CD14-positive monocyte (primary cell): ENCODE measurements around the gene SIPA1L2. TPM values are rescaled to one million over a fixed set of nuclear protein-coding genes. Genes with fewer than 3 reads are reported as not detected.

Experiments used
- DNase-seq, 3 donors: peaks; one replicate each; pipeline ENCODE4 v3.0.0-alpha.2; 2011 to 2022
- H2AFZ ChIP-seq: 2 replicates; pipeline ENCODE4 v1.6.0; 2012; ENCODE audit warnings: mild to moderate bottlenecking, low read depth, low read length, inconsistent platforms; ENCODE audit not compliant: insufficient read depth, poor library complexity, severe bottlenecking
- H3K27ac ChIP-seq, 2 donors: 1 replicate in 1 of 2; 2 replicates in 1 of 2; pipeline ENCODE4 v1.5.1; 2012 to 2013; ENCODE audit warnings: low read length in 2 of 2, control low read depth in 1 of 2, inconsistent platforms in 1 of 2, low read depth in 1 of 2, mild to moderate bottlenecking in 1 of 2
- H3K27me3 ChIP-seq, 2 donors: one replicate each; pipeline versions ENCODE4 v1.6.0 to v1.6.1; 2011 to 2013; ENCODE audit warnings: low read length in 2 of 2; ENCODE audit not compliant: control insufficient read depth in 2 of 2, insufficient read depth in 2 of 2
- H3K36me3 ChIP-seq, 2 donors: replicated peaks in 1 of 2; 1 replicate in 1 of 2; 2 replicates in 1 of 2; pipeline versions ENCODE4 v1.5.1 to v1.6.1; 2012 to 2013; ENCODE audit warnings: low read length in 2 of 2, control low read depth in 1 of 2, inconsistent platforms in 1 of 2, mild to moderate bottlenecking in 1 of 2; ENCODE audit not compliant: insufficient read depth in 2 of 2, control insufficient read depth in 1 of 2
- H3K4me1 ChIP-seq, 2 donors: 1 replicate in 1 of 2; 2 replicates in 1 of 2; pipeline versions ENCODE4 v1.5.1 to v1.6.1; 2012 to 2013; ENCODE audit warnings: low read length in 2 of 2, control low read depth in 1 of 2, inconsistent platforms in 1 of 2, mild to moderate bottlenecking in 1 of 2, moderate library complexity in 1 of 2; ENCODE audit not compliant: insufficient read depth in 2 of 2, control insufficient read depth in 1 of 2
- H3K4me2 ChIP-seq: replicated peaks from 2 replicates; pipeline ENCODE3; 2012; ENCODE audit warnings: low read length, moderate library complexity, mild to moderate bottlenecking; ENCODE audit not compliant: poor library complexity, severe bottlenecking; ENCODE audit errors: extremely low read depth
- H3K4me3 ChIP-seq, 3 experiments: fragments of 200-600 bp in 1 of 3; sonication (generic) in 1 of 3; replicated peaks in 1 of 3; 1 replicate in 2 of 3; 2 replicates in 1 of 3; pipeline ENCODE4 v1.5.1; 2011 to 2013; ENCODE audit warnings: low read length in 3 of 3, mild to moderate bottlenecking in 3 of 3, control low read depth in 2 of 3, low read depth in 2 of 3, inconsistent platforms in 1 of 3, moderate library complexity in 1 of 3
- H3K79me2 ChIP-seq: 2 replicates; pipeline ENCODE4 v1.6.0; 2012; ENCODE audit warnings: mild to moderate bottlenecking, control low read depth, inconsistent platforms, low read length, moderate library complexity; ENCODE audit not compliant: insufficient read depth
- H3K9ac ChIP-seq: 2 replicates; pipeline ENCODE4 v1.6.0; 2017; ENCODE audit warnings: low read length, mild to moderate bottlenecking; ENCODE audit not compliant: insufficient read depth, poor library complexity, severe bottlenecking
- H3K9me3 ChIP-seq, 2 donors: replicated peaks in 1 of 2; 1 replicate in 1 of 2; 2 replicates in 1 of 2; pipeline versions ENCODE4 v1.5.1 to v1.6.1; 2012 to 2013; ENCODE audit warnings: low read length in 2 of 2, control low read depth in 1 of 2; ENCODE audit not compliant: control insufficient read depth in 1 of 2, insufficient read depth in 1 of 2
- H4K20me1 ChIP-seq: 2 replicates; pipeline ENCODE4 v1.6.0; 2012; ENCODE audit warnings: mild to moderate bottlenecking, low read length, control low read depth, moderate library complexity; ENCODE audit not compliant: insufficient read depth
- H3K27ac Mint-ChIP-seq, 7 donors: one replicate each; pipeline ENCODE4 v1.8.0; 2020; ENCODE audit warnings: mild to moderate bottlenecking in 7 of 7, mixed read lengths in 7 of 7, moderate library complexity in 6 of 7, inconsistent platforms in 2 of 7
- H3K27me3 Mint-ChIP-seq, 3 donors: one replicate each; pipeline ENCODE4 v1.8.0; 2021 to 2022; ENCODE audit warnings: low read depth in 3 of 3, mild to moderate bottlenecking in 3 of 3, mixed read lengths in 3 of 3, moderate library complexity in 3 of 3, inconsistent platforms in 1 of 3
- H3K36me3 Mint-ChIP-seq, 2 donors: one replicate each; pipeline ENCODE4 v1.8.0; 2020; ENCODE audit warnings: mixed read lengths in 2 of 2, inconsistent platforms in 1 of 2, mild to moderate bottlenecking in 1 of 2
- H3K4me1 Mint-ChIP-seq: one replicate; pipeline ENCODE4 v1.8.0; 2020; ENCODE audit warnings: mild to moderate bottlenecking, mixed read lengths
- H3K4me3 Mint-ChIP-seq, 2 donors: one replicate each; pipeline ENCODE4 v1.8.0; 2020; ENCODE audit warnings: mild to moderate bottlenecking in 2 of 2, mixed read lengths in 2 of 2, moderate library complexity in 1 of 2
- H3K9me3 Mint-ChIP-seq, 7 donors: one replicate each; pipeline ENCODE4 v1.8.0; 2020 to 2022; ENCODE audit warnings: mixed read lengths in 7 of 7, mild to moderate bottlenecking in 6 of 7, moderate library complexity in 6 of 7, inconsistent platforms in 2 of 7
- CTCF ChIP-seq: fragments of 200-600 bp; IDR thresholded peaks from one replicate; pipeline ENCODE4 v1.8.0; 2022; ENCODE audit warnings: antibody characterized with exemption, mild to moderate bottlenecking
- WGBS: methylation state at CpG from one replicate; pipeline ENCODE4 v1.1.5; 2013; ENCODE audit warnings: missing lambda C conversion rate; ENCODE audit not compliant: insufficient coverage; 5-methylcytosine and 5-hydroxymethylcytosine counted together
- intact Hi-C, 2 donors: fragments of 100-400 bp; cut with micrococcal nuclease; formaldehyde crosslinking; loops; one replicate each; pipeline versions ENCODE4 v1.15.0 to v1.15.1; 2023
- polyA plus RNA-seq, 3 donors: library from polyadenylated mRNA; depleted of rRNA in 1 of 3; unstranded in 2 of 3; stranded (reverse) in 1 of 3; fragments of 300-500 nt in 2 of 3; fragments of >200 nt in 1 of 3; fragmentation: Illumina TruSeq in 2 of 3; gene quantifications; 1 replicate in 2 of 3; 2 replicates in 1 of 3; pipeline ENCODE4 v1.2.3, GENCODE V29; 2012 to 2021

The SIPA1L2 gene
- polyA plus RNA-seq, 3 donors: 0.64 to 6.8 (median 1.3) TPM

GRCh38 chr1:232641507-232641906 is 11.6 kb upstream of the SIPA1L2 start:
- Histone ChIP-seq H2AFZ (no peak overlapping the region), H3K79me2 (no peaks in the 10 kb centered on the region), H3K9ac (no peak overlapping the region), H3K27me3 (no peaks in the 10 kb centered on the region), H3K4me3 (no peak overlapping the region), H3K27ac (no peak overlapping the region), H3K4me2 (no peak overlapping the region), H3K4me1 (no peaks in the 10 kb centered on the region), H3K9me3 (no peaks in the 10 kb centered on the region), H3K36me3 (no peaks in the 10 kb centered on the region), H4K20me1 (no peaks in the 10 kb centered on the region)
- Mint-ChIP-seq H3K36me3 (no peaks in the 10 kb centered on the region), H3K4me1 (no peaks in the 10 kb centered on the region), H3K27ac (no peak overlapping the region), H3K4me3 (no peak overlapping the region), H3K27me3 (peaks cover 0 to 2% (median 0%) of the 10 kb centered on the region in 3 donors), H3K9me3 (peaks cover 0 to 8% (median 5%) of the 10 kb centered on the region in 7 donors)
- TF ChIP-seq CTCF: no peak
- WGBS: 100% methylated on average over 1 of the region's 6 CpGs
- intact Hi-C loops: loop anchor here in 1 of 2 donors (5.0 kb wide), 1 partner anchor 536 kb away; no protein-coding TSS in a partner anchor
- DNase-seq: no peak

- WGBS: 100% methylated on average over 1 of the region's 2 CpGs
- Histone ChIP-seq H3K4me3 (no peak overlapping the region), H3K4me1 (peaks cover 11 to 18% of the 10 kb centered on the region in 2 donors), H3K27ac (no peak overlapping the region), H3K9me3 (no peaks in the 10 kb centered on the region), H2AFZ (no peak overlapping the region), H3K4me2 (no peak overlapping the region), H4K20me1 (no peaks in the 10 kb centered on the region), H3K36me3 (no peaks in the 10 kb centered on the region), H3K9ac (no peak overlapping the region), H3K27me3 (no peaks in the 10 kb centered on the region), H3K79me2 (no peaks in the 10 kb centered on the region)
- no peaks in the 10 kb centered on the region for H3K36me3 Mint-ChIP-seq
- H3K4me3 Mint-ChIP-seq: no peak overlapping the region
- no peaks in the 10 kb centered on the region for H3K9me3 Mint-ChIP-seq
- intact Hi-C loops: loop anchor here (10.0 kb wide), 2 partner anchors 318 to 608 kb away; partner anchors contain the start of gene NTPCR (in 1 of the 2)
- DNase-seq: no peak
- H3K27me3 Mint-ChIP-seq: no peaks in the 10 kb centered on the region
- TF ChIP-seq CTCF: no peak
- H3K4me1 Mint-ChIP-seq: peaks cover 13% of the 10 kb centered on the region
- no peak overlapping the region for H3K27ac Mint-ChIP-seq
These were observed 6.9 kb upstream of the SIPA1L2 start for GRCh38 chr1:232636799-232637198.
